ENCODE results near the gene HAPLN2. TPM values are rescaled to one million over a fixed set of nuclear protein-coding genes. Genes with fewer than 3 reads are reported as not detected.
"Not testable (repeated sequence)": the region's sequence is repeated elsewhere in the genome, so short reads cannot be mapped to it uniquely, and the experiment has no call there.

HAPLN2 gene
- total RNA-seq, 1 donor from 2014 or later: 1.4 TPM

DNA sequence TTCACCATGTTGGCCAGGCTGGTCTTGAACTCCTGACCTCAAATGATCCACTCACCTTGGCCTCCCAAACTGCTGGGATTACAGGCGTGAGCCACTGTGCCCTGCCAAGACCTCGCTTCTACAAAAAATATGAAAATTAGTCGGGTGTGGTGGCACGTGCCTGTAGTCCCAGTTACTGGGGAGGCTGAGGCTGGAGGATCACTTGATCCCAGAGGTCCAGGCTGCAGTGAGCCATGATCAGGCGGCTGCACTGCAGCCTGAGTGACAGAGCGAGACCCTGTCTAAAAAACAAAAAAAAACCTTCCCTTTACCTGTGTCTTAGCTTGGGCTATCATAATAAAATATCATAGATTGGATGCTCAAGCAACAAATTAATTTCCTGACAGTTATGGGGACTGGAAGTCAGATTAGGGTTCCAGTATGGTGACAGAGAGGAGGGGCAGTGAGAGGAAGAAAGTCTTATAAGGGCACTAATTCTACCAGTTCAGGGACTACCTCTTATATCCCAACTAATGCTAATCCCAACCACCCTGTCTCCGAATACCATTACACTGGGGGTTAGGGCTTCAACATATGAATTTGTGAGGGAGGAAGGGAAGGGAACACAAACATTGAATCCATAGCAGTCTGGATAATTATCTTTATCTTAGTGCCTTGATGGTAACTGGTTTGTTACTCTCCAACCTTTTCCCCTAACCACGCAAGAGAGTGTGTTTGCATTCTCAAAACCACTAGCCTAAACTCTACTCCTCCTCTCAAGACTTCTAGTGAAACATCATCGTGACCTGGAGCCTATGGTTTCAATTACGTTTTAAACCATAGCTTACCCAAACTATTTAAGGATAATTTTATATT lies 28.7 kb upstream of the HAPLN2 start:
- intact Hi-C loops (cut with DNase I): loop anchor here (5.0 kb wide), 1 partner anchor 83 kb away; no protein-coding TSS in a partner anchor
- ATAC-seq (no peak), DNase-seq (ENCODE audit: missing footprints) (no peak)

DNA sequence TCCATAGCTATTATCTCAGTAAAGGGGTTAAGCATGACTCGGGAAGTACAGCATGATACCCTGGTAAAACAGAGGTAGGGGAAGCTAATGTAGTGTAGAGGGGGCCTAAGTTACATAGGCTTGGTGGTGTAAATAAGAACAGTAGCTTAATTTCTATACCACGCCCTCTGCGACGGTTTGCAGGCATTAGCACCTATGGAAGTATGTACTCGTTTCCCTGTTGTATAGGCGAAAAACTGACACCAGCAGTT lies 28.1 kb upstream of the HAPLN2 start:
- peak; percentile 9 for ATAC-seq
- intact Hi-C loops (cut with DNase I): loop anchor here (5.0 kb wide), 1 partner anchor 84 kb away; no protein-coding TSS in a partner anchor
- no peak for DNase-seq (ENCODE audit: missing footprints)

DNA sequence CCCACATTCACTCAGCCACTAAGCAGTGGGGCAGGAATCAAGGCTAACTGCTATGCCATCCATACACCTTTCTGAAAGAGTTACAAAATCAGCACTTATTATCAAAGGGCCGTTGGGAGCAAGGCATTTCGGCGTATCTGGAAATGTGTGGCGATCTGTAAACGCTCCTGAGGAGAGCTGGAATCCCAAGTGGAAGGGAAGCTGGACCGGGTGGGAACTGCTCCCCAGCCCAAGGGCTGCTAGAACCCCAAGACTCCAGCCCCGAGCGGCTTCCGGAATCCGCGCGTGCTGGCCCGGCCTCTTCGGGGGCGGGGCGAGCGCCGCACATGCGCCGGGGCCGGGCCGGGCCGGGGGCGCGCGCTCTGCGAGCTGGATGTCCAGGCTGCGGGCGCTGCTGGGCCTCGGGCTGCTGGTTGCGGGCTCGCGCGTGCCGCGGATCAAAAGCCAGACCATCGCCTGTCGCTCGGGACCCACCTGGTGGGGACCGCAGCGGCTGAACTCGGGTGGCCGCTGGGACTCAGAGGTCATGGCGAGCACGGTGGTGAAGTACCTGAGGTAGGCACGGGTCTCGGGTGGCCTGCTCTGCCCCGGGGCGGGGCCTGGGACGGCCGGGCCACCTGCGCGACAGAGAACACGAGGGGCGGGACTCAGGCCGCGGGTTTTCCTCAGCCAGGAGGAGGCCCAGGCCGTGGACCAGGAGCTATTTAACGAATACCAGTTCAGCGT lies 27.6 kb upstream of the HAPLN2 start, which contains the start of gene NAXE:
Gene NAXE (plus strand): TSS at position 345 of the 726 bp plus-strand sequence. CDS start 29 bp downstream, at position 374.
- peak; percentile 88 for DNase-seq (ENCODE audit: missing footprints)
- peak; percentile 97 for ATAC-seq
- intact Hi-C loops (cut with DNase I): loop anchor here (5.0 kb wide), 1 partner anchor 84 kb away; no protein-coding TSS in a partner anchor

- peak; percentile 29 for ATAC-seq
- intact Hi-C loops (cut with DNase I): loop anchor here (5.0 kb wide), 1 partner anchor 85 kb away; no protein-coding TSS in a partner anchor
- DNase-seq (ENCODE audit: missing footprints): no peak
Measured at GRCh38 chr1:156592158-156592909, 26.9 kb upstream of the HAPLN2 start.

DNA sequence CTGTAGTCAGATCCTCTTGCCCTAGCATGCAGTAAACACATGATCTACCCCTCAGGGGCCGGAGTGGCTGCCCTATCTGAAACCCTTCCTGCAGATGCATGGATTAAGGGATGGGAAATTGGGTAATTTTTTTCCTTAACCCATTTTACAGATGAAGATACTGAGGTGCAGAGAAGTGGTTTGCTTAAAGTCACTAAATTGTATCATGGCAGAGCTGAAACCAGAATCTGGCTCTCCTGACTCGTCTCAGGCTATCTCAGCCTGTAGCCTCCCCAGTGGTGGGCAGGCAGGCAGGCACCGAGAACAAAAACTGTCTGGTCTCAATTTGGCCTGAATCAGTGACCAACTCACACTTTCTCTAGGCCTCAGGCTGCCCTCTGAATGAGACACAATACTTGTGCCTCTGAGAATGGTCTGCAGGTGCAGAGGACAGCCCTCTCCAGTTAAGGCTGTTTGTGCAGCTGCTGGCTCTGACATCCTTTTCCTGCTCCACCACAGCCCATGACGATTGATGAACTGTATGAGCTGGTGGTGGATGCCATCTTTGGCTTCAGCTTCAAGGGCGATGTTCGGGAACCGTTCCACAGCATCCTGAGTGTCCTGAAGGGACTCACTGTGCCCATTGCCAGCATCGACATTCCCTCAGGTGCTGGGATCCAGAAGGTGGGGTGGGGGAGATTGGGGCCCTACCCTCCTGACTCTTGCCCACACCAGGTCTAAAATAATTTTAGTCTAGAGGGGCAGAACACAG lies 26.1 kb upstream of the HAPLN2 start:
- intact Hi-C loops (cut with DNase I): loop anchor here (5.0 kb wide), 1 partner anchor 86 kb away; no protein-coding TSS in a partner anchor
- DNase-seq (ENCODE audit: missing footprints) (no peak), ATAC-seq (no peak)

GRCh38 chr1:156593661-156593989 lies 25.6 kb upstream of the HAPLN2 start:
- DNase-seq (ENCODE audit: missing footprints): no peak
- ATAC-seq: no peak
- intact Hi-C loops (cut with DNase I): loop anchor here (5.0 kb wide), 1 partner anchor 86 kb away; no protein-coding TSS in a partner anchor

DNA sequence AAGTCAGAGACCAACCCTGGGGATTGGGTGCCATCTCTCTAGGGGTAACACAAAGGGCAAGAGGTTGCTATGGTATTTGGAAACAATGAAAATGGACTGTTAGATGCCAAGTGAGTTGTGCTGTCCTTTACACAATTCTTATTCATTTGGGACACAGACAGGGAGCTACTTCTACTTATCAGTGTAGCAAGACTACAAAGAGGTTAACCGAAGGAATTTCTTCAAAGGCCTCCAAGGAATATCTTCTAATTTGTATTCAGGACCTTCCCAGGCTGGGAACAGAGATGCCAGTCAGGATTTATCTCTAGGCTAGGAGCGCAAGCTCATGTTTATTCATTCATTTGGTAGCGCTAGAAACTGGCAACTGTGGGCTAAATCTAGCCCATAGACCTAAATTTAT lies 25.0 kb upstream of the HAPLN2 start:
- no peak for ATAC-seq
- intact Hi-C loops (cut with DNase I): loop anchor here (5.0 kb wide), 1 partner anchor 87 kb away; no protein-coding TSS in a partner anchor

DNA sequence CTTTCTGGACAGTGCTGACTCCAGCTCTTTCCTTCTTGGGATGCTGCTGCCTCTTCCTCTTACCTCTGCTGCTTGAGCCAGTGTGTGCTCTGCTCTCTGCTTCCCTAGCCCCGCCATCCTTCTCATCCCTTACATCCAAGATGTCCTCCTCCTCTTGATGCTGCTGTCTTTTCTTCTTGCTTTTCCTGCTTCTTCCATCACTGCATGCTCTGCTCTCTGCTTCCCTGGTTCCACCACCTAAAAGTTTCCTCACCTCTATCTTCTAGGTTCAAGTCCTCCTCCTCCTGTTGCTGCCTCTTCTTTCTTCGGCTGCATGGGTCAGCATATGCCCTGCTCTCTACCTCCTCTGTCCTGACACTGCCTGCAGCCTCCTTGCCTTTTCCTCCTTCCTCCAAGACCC lies 24.2 kb upstream of the HAPLN2 start:
- ATAC-seq (no peak), DNase-seq (ENCODE audit: missing footprints) (no peak)
- intact Hi-C loops (cut with DNase I): no loop called here

More for the DNA sequence above, 25.0 kb upstream of the HAPLN2 start:
- no peak for DNase-seq (ENCODE audit: missing footprints)

- DNase-seq (ENCODE audit: missing footprints): no peak
- no peak for ATAC-seq
- intact Hi-C loops (cut with DNase I): no loop called here
Measured at GRCh38 chr1:156596426-156596825, 22.8 kb upstream of the HAPLN2 start.

- intact Hi-C loops (cut with DNase I): no loop called here
- DNase-seq (ENCODE audit: missing footprints): no peak
- no peak for ATAC-seq
Measured at GRCh38 chr1:156598125-156598524, 21.1 kb upstream of the HAPLN2 start.

DNA sequence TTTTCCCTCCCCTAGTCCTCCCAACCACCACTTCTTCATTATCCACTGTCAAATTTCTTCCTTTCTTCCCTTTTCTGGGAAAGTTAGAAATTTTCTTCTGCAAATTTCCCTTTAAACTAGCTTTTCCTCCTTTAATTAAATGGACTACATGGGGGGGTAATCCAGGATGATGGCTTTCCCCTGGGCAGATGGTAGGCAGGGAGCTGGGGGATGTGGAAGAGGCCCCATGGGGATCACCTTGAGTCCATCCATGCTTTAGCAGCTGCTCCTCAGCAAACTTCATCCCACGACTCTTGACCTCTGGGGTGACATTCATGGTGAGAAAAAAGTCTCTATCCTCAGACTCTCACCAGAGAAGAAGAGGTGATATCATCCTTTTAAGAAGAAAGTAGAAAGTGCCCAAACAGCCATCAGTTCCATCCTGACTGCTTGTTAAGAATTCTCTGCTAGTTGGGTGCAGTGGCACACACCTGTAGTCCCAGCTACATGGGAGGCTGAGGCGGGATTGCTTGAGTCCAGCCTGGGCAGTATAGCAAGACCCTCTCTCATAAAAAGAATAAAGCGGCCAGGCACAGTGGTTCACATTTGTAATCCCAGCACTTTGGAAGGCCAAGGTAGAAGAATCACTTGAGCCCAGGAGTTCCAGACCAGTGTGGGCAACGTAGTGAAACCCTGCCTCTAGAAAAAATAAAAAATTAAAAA lies 20.3 kb upstream of the HAPLN2 start:
- intact Hi-C loops (cut with DNase I): no loop called here
- ATAC-seq (no peak), DNase-seq (ENCODE audit: missing footprints) (no peak)

DNA sequence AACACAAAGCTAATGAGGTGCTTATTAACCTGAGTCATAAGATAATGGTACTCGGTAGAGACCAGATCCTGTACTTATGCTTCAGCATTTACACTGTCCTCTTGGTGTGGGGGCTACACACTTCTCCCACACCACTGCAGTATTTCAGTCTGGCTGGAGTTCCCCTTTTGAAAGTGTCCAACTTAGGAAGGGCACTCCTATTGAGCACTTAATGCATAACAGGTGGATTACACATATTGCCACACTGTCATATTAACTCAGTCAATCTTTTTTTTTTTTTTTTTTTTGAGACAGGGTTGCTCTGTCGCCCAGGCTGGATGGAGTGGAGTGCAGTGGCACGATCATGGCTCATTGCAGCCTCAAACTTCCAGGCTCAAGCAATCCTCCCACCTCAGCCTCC lies 19.4 kb upstream of the HAPLN2 start:
- ATAC-seq: no peak
- DNase-seq (ENCODE audit: missing footprints): no peak
- intact Hi-C loops (cut with DNase I): no loop called here

GRCh38 chr1:156600733-156601121 lies 18.5 kb upstream of the HAPLN2 start:
- DNase-seq (ENCODE audit: missing footprints) (no peak), ATAC-seq (no peak)
- intact Hi-C loops (cut with DNase I): no loop called here

DNA sequence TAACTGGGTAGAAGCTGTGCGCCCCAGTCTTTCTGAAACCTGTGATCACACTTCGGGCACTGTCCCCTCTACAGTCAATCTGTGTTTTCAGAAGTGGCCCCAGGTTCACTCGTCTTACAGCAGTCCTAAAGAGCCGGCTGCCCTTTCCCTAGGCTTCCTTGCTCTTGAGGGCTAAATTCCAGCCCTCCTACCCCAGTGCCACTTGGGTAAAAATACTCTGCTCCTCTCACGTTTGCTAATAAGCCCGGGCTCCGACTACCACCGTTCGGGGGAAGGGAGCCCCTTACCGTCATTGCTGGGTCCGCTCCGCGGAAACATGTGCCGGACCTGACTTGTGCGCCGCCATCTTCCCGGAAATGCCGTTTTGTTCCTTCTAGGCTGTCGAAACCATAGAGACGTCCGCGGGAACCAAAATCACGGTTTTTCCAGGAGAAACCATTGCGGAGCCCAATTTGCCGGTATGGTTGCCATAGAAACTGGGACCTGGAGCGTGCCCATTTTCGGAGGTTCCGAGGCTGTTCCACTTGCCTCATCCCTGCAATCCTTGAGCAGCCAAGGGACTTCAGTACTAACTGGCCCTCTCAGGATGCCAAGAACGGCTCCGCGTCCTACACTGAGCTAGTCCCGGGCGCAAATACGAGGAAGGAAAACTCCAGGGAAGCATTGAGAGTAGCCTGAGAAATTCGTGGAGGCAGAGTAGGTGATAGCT lies 17.9 kb upstream of the HAPLN2 start, which contains the start of gene GPATCH4:
Gene GPATCH4 (minus strand): TSS at position 358 of the 709 bp plus-strand sequence.
- DNase-seq (ENCODE audit: missing footprints): peak; percentile 88
- intact Hi-C loops (cut with DNase I): no loop called here

DNA sequence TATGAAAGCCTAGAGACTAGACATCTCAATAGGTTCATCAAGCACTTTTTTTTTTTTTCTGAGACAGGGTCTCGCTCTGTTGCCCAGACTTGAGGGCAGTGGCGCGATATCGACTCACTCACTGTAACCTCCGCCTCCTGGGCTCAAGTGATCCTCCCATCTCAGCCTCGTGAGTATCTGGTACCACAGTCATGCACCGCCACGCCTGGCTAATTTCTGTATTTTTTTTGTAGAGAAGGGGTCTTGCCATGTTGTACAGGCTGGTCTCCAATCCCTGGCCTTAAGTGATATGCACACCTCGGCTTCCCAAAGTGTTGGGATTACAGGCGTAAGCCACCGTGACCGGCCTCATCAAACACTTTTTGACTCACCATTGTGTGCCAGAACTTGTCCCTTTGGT lies 17.3 kb upstream of the HAPLN2 start:
- intact Hi-C loops (cut with DNase I): no loop called here
- no peak for DNase-seq (ENCODE audit: missing footprints)
- no peak for ATAC-seq

More for the DNA sequence above, 17.9 kb upstream of the HAPLN2 start, which contains the start of gene GPATCH4:
- ATAC-seq: peak; percentile 88

- intact Hi-C loops (cut with DNase I): no loop called here
- DNase-seq (ENCODE audit: missing footprints) (no peak), ATAC-seq (no peak)
Measured at GRCh38 chr1:156602557-156602993, 16.6 kb upstream of the HAPLN2 start.

DNA sequence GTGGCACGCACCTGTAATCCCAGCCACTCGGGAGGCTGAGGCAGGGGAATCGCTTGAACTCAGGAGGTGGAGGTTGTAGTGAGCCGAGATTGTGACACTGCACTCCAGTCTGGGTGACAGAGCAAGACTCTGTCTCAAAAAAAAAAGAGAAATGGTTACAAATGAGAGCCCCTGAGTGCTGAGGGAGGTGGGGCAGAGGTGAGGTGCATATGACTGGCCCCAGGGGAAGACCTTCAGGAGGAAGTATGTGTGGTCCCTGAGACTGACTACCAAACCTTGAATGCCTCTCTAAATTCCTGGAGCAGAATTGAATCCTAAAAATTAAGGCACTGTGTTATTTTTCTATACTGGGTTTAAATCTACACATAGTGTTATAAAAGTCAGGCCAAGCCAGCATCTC lies 11.9 kb upstream of the HAPLN2 start:
- ATAC-seq; DNase-seq (ENCODE audit: missing footprints): not testable (repeated sequence)
- intact Hi-C loops (cut with DNase I): loop anchor here (5.0 kb wide), 2 partner anchors 100 to 225 kb away; no protein-coding TSS in a partner anchor
